Gastroesophageal sphincter (tissue), 3 donors: Measurements from ENCODE around the gene ARHGAP12.

Source experiments
- CTCF ChIP-seq, 4 experiments: fragments of 200-600 bp in 2 of 4; fragments of 450-650 bp in 2 of 4; sonication (generic) in 1 of 4; IDR thresholded peaks; one replicate each; pipeline ENCODE4 v1.5.1; 2017 to 2019; ENCODE audit warnings: antibody characterized with exemption in 4 of 4, mild to moderate bottlenecking in 2 of 4, moderate library complexity in 2 of 4
- POLR2AphosphoS5 ChIP-seq: sonication (generic); formaldehyde crosslinking; IDR thresholded peaks from one replicate; pipeline ENCODE4 v1.6.1; 2017; ENCODE audit warnings: antibody characterized with exemption

- TF ChIP-seq POLR2AphosphoS5: no peak
- no peak for TF ChIP-seq CTCF (IDR thresholded peaks at IDR 0.05)
These were observed 8.7 kb upstream of the ARHGAP12 start for GRCh38 chr10:31937371-31937770.
